Stomach (tissue), 9 donors: Measurements from ENCODE around the gene ALX3. TPM values are rescaled to one million over a fixed set of nuclear protein-coding genes. Genes with fewer than 3 reads are reported as not detected.

Source experiments
- DNase-seq, 2 donors: peaks; one replicate each; pipeline versions ENCODE4 v3.0.0 to v3.0.0-alpha.2; 2013 to 2019
- H3K27ac ChIP-seq, 5 donors: fragments of 200-600 bp in 4 of 5; sonication (generic) in 4 of 5; one replicate each; pipeline ENCODE4 v1.5.1; 2013 to 2019; ENCODE audit warnings: mild to moderate bottlenecking in 1 of 5, moderate library complexity in 1 of 5
- H3K27me3 ChIP-seq, 3 donors: fragments of 200-600 bp; sonication (generic); one replicate each; pipeline ENCODE4 v1.5.1; 2017 to 2019; ENCODE audit warnings: mixed run types in 1 of 3
- H3K36me3 ChIP-seq, 4 donors: fragments of 200-600 bp; sonication (generic); 1 replicate in 3 of 4; 2 replicates in 1 of 4; pipeline ENCODE4 v1.5.1; 2016 to 2019
- H3K4me1 ChIP-seq, 4 donors: fragments of 200-600 bp; sonication (generic); one replicate each; pipeline ENCODE4 v1.5.1; 2016 to 2019
- H3K4me3 ChIP-seq, 4 donors: fragments of 200-600 bp; sonication (generic) in 3 of 4; one replicate each; pipeline ENCODE4 v1.5.1; 2016 to 2019; ENCODE audit warnings: mild to moderate bottlenecking in 1 of 4
- H3K9me3 ChIP-seq, 4 donors: fragments of 200-600 bp; sonication (generic); one replicate each; pipeline ENCODE4 v1.5.1; 2016 to 2019
- CTCF ChIP-seq, 7 experiments: fragments of 450-650 bp in 4 of 7; fragments of 200-600 bp in 3 of 7; sonication (generic) in 3 of 7; IDR thresholded peaks; one replicate each; pipeline ENCODE4 v1.5.1; 2016 to 2019; ENCODE audit warnings: antibody characterized with exemption in 7 of 7, control low read depth in 2 of 7, mild to moderate bottlenecking in 1 of 7
- EP300 ChIP-seq: sonication (generic); formaldehyde crosslinking; IDR thresholded peaks from one replicate; pipeline ENCODE4 v1.6.1; 2017; ENCODE audit warnings: antibody characterized with exemption
- POLR2A ChIP-seq, 4 donors: fragments of 450-650 bp; IDR thresholded peaks; one replicate each; pipeline ENCODE4 v1.6.1; 2016; ENCODE audit warnings: antibody characterized with exemption in 4 of 4, control low read depth in 2 of 4, mild to moderate bottlenecking in 1 of 4, moderate library complexity in 1 of 4
- POLR2AphosphoS5 ChIP-seq, 3 donors: sonication (generic); formaldehyde crosslinking; IDR thresholded peaks; one replicate each; pipeline ENCODE4 v1.6.1; 2016; ENCODE audit warnings: antibody characterized with exemption in 3 of 3
- WGBS, 5 donors: extraction: QIAGEN DNeasy Blood & Tissue Kit in 3 of 5; methylation state at CpG; one replicate each; pipeline versions ENCODE4 v1.1.5 to v1.1.7; 2013 to 2018; 5-methylcytosine and 5-hydroxymethylcytosine counted together
- intact Hi-C: fragments of 100-400 bp; cut with DNase I; formaldehyde crosslinking; loops from one replicate; pipeline ENCODE4 v1.15.1; 2023; ENCODE audit warnings: low total_unique reads
- polyA plus RNA-seq, 3 donors: library from polyadenylated mRNA; stranded (reverse); fragments of 200-250 nt; gene quantifications; one replicate each; pipeline ENCODE4 v1.2.3, GENCODE V29; 2013
- total RNA-seq, 5 donors: library from RNA; depleted of rRNA; stranded (reverse); fragments of >200 nt; gene quantifications; one replicate each; pipeline versions ENCODE4 v1.1.0 to v1.2.3, GENCODE V29; 2014 to 2016
- donor health status: healthy with polysubstance abuse.
- donor health status: Bipolar disorder and iron deficiency.
- donor health status: healthy.

Gene ALX3
- total and polyA plus RNA-seq, 8 donors: 0.08 TPM; not detected in 7

DNA sequence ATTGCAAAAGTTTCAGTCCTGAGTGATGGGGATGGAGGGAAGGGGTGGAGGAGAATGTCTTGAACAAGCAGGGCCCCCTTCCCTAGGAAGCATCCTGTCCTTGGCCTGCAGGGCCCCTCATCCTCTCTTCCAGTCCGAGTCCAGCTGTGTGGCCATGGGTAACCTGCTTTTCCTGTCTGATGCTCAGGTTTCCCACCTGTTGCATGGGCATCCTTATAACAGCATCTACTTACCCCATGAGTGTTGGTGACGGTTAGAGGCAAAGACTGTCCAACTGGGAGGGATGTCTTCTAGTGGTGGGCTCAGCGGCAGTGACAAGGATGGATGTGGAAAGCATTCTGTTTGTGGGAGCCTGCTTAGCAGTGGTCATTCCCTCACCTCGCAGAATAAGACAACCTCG is 43.7 kb upstream of the ALX3 start:
- DNase-seq: no peak
- Histone ChIP-seq H3K4me3 (no peak overlapping the region), H3K27me3 (peaks cover 0 to 70% (median 18%) of the 10 kb centered on the region in 3 donors), H3K9me3 (no peaks in the 10 kb centered on the region), H3K4me1 (no peaks in the 10 kb centered on the region), H3K27ac (no peak overlapping the region), H3K36me3 (no peaks in the 10 kb centered on the region)
- intact Hi-C loops: no loop called here
- WGBS, 5 donors: 61 to 81% (median 76%) methylated on average over 2 to 5 of the region's 5 CpGs
- no peak for TF ChIP-seq EP300

GRCh38 chr1:110113551-110113950 is 43.1 kb upstream of the ALX3 start:
- WGBS, 5 donors: 44 to 59% (median 50%) methylated on average over 3 to 5 of the region's 5 CpGs
- intact Hi-C loops: no loop called here
- no peaks in the 10 kb centered on the region for H3K9me3 ChIP-seq
- H3K36me3 ChIP-seq: no peaks in the 10 kb centered on the region
- no peak for DNase-seq
- no peak overlapping the region for H3K27ac ChIP-seq
- H3K4me3 ChIP-seq: no peak overlapping the region
- H3K4me1 ChIP-seq: no peaks in the 10 kb centered on the region
- TF ChIP-seq EP300: no peak
- no peak for TF ChIP-seq POLR2A (IDR thresholded peaks at IDR 0.05)
- TF ChIP-seq POLR2AphosphoS5 (IDR thresholded peaks at IDR 0.05): no peak
- TF ChIP-seq CTCF (IDR thresholded peaks at IDR 0.05): no peak
- H3K27me3 ChIP-seq: peaks cover 0 to 70% (median 18%) of the 10 kb centered on the region in 3 donors

- TF ChIP-seq POLR2A (IDR thresholded peaks at IDR 0.05): no peak
Observed at GRCh38 chr1:110112656-110113055, 42.2 kb upstream of the ALX3 start.

GRCh38 chr1:110112143-110112542 is 41.7 kb upstream of the ALX3 start, which contains the start of gene UBL4B:
UBL4B (plus strand) TSS chr1:110112443; CDS start chr1:110112535, 92 bp downstream.
- Histone ChIP-seq H3K27me3 (peaks cover 0 to 62% (median 18%) of the 10 kb centered on the region in 3 donors), H3K36me3 (no peaks in the 10 kb centered on the region), H3K4me3 (no peak within 1 kb of the TSS), H3K9me3 (no peaks in the 10 kb centered on the region), H3K27ac (no peak within 1 kb of the TSS), H3K4me1 (no peaks in the 10 kb centered on the region)
- DNase-seq: no peak
- intact Hi-C loops: no loop called here
- 70 to 87% (median 81%) methylated on average over 5 of the region's 5 CpGs for WGBS, 5 donors
- no peak for TF ChIP-seq POLR2AphosphoS5 (IDR thresholded peaks at IDR 0.05)

More at GRCh38 chr1:110112656-110113055, 42.2 kb upstream of the ALX3 start:
- Histone ChIP-seq H3K27ac (no peak overlapping the region), H3K36me3 (no peaks in the 10 kb centered on the region), H3K4me1 (no peaks in the 10 kb centered on the region), H3K9me3 (no peaks in the 10 kb centered on the region), H3K27me3 (peaks cover 0 to 67% (median 18%) of the 10 kb centered on the region in 3 donors), H3K4me3 (no peak overlapping the region)
- intact Hi-C loops: no loop called here
- DNase-seq: no peak
- WGBS, 5 donors: 41 to 62% (median 51%) methylated on average over 8 to 9 of the region's 9 CpGs

DNA sequence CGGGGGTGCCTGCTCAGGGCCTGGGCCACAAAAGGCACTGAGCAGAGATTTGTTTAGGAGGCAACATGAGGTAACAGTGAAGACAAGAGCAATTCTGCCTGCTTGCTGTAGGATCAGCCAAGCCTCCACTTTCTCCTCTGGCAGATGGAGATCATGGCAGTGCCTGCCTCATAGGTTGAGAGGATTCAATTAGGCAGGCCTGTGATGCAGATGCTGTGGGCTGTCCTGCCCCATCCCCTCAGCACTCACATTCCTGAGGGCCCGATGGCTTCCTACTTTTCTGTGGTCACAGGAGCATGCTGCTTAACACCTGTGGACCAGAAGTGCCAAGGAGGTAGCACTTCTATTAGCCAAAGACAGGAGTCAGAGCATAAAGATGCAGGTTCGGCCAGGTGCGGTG is 40.6 kb upstream of the ALX3 start:
- no peak for TF ChIP-seq POLR2AphosphoS5 (IDR thresholded peaks at IDR 0.05)
- TF ChIP-seq EP300: no peak
- TF ChIP-seq POLR2A (IDR thresholded peaks at IDR 0.05): no peak
- no peak for TF ChIP-seq CTCF (IDR thresholded peaks at IDR 0.05)
- Histone ChIP-seq H3K9me3 (no peaks in the 10 kb centered on the region), H3K4me1 (no peaks in the 10 kb centered on the region), H3K4me3 (no peak overlapping the region), H3K27me3 (peaks cover 0 to 53% (median 15%) of the 10 kb centered on the region in 3 donors), H3K27ac (no peak overlapping the region), H3K36me3 (no peaks in the 10 kb centered on the region)
- 70 to 78% (median 75%) methylated on average over 2 to 4 of the region's 4 CpGs for WGBS, 5 donors
- intact Hi-C loops: no loop called here
- DNase-seq: no peak

- Histone ChIP-seq H3K27me3 (peaks cover 0 to 23% (median 0%) of the 10 kb centered on the region in 3 donors), H3K27ac (no peak overlapping the region), H3K36me3 (no peaks in the 10 kb centered on the region), H3K4me1 (no peaks in the 10 kb centered on the region), H3K4me3 (no peak overlapping the region), H3K9me3 (no peaks in the 10 kb centered on the region)
- WGBS, 5 donors: 56 to 66% (median 58%) methylated on average over 6 to 7 of the region's 7 CpGs
- DNase-seq: no peak
- no peak for TF ChIP-seq CTCF (IDR thresholded peaks at IDR 0.05)
- no peak for TF ChIP-seq EP300
- no peak for TF ChIP-seq POLR2A (IDR thresholded peaks at IDR 0.05)
- no peak for TF ChIP-seq POLR2AphosphoS5 (IDR thresholded peaks at IDR 0.05)
- intact Hi-C loops: loop anchor here (5.0 kb wide), 1 partner anchor 56 kb away; no protein-coding TSS in a partner anchor
Observed at GRCh38 chr1:110107867-110108469, 37.5 kb upstream of the ALX3 start.
